GM23338 (cell line): ENCODE data around the gene GPD1L. TPM values are rescaled to one million over a fixed set of nuclear protein-coding genes. Genes with fewer than 3 reads are reported as not detected.
"Not testable (repeated sequence)": the region's sequence is repeated elsewhere in the genome, so short reads cannot be mapped to it uniquely, and the experiment has no call there.

Source experiments
- ATAC-seq: fragments of 200-7000 bp; cut with Tn5 transposase; 3 replicates; pipeline ENCODE4 v1.9.1; 2020
- DNase-seq: peaks from one replicate; pipeline ENCODE4 v3.0.0-alpha.2; 2015; ENCODE audit warnings: low spot score
- H2AFZ ChIP-seq: fragments of 200-600 bp; sonication (generic); 2 replicates; pipeline ENCODE4 v1.8.0; 2016; ENCODE audit warnings: antibody characterized with exemption, mild to moderate bottlenecking, moderate library complexity
- H3F3A ChIP-seq: fragments of 200-600 bp; sonication (generic); replicated peaks from 2 replicates; pipeline ENCODE4 v1.8.0; 2017; ENCODE audit warnings: antibody characterized with exemption, mixed run types, low read depth
- H3K27ac ChIP-seq: fragments of 200-600 bp; sonication (generic); 2 replicates; pipeline ENCODE4 v1.6.1; 2016; ENCODE audit warnings: low read depth
- H3K27me3 ChIP-seq: fragments of 200-600 bp; sonication (generic); 2 replicates; pipeline ENCODE4 v1.8.0; 2016; ENCODE audit warnings: mild to moderate bottlenecking, mixed run types, moderate library complexity; ENCODE audit not compliant: insufficient read depth
- H3K36me3 ChIP-seq: fragments of 200-600 bp; sonication (generic); 2 replicates; pipeline ENCODE4 v1.8.0; 2016; ENCODE audit warnings: mild to moderate bottlenecking; ENCODE audit not compliant: insufficient read depth
- H3K4me1 ChIP-seq: fragments of 200-600 bp; sonication (generic); 2 replicates; pipeline ENCODE4 v1.8.0; 2016; ENCODE audit warnings: mild to moderate bottlenecking, moderate library complexity; ENCODE audit not compliant: insufficient read depth
- H3K4me2 ChIP-seq: fragments of 200-600 bp; sonication (generic); 2 replicates; pipeline ENCODE4 v1.7.1; 2017; ENCODE audit warnings: mixed run types
- H3K4me3 ChIP-seq: fragments of 200-600 bp; sonication (generic); 2 replicates; pipeline ENCODE4 v1.6.1; 2016; ENCODE audit warnings: mixed run types
- H3K79me2 ChIP-seq: fragments of 200-600 bp; sonication (generic); replicated peaks from 2 replicates; pipeline ENCODE4 v1.8.0; 2017; ENCODE audit warnings: mild to moderate bottlenecking; ENCODE audit not compliant: insufficient read depth
- H3K9me2 ChIP-seq: fragments of 200-600 bp; sonication (generic); 2 replicates; pipeline ENCODE4 v1.8.0; 2017; ENCODE audit not compliant: insufficient read depth
- H4K20me1 ChIP-seq: fragments of 200-600 bp; sonication (generic); replicated peaks from 2 replicates; pipeline ENCODE4 v1.8.0; 2017; ENCODE audit warnings: mild to moderate bottlenecking; ENCODE audit not compliant: insufficient read depth
- H3K27ac Mint-ChIP-seq: 2 replicates; pipeline ENCODE4 v1.8.0; 2020; ENCODE audit warnings: inconsistent platforms, mild to moderate bottlenecking, moderate library complexity, mixed read lengths
- H3K27me3 Mint-ChIP-seq: 3 replicates; pipeline ENCODE4 v1.8.0; 2022; ENCODE audit warnings: low read depth, mild to moderate bottlenecking, moderate library complexity, mixed read lengths, inconsistent platforms; ENCODE audit not compliant: insufficient read depth, poor library complexity
- H3K36me3 Mint-ChIP-seq: 3 replicates; pipeline ENCODE4 v1.8.0; 2021; ENCODE audit warnings: low read depth, mild to moderate bottlenecking, inconsistent platforms, moderate library complexity, mixed read lengths
- H3K4me1 Mint-ChIP-seq: 3 replicates; pipeline ENCODE4 v1.8.0; 2020; ENCODE audit warnings: mild to moderate bottlenecking, inconsistent platforms, mixed read lengths
- H3K4me3 Mint-ChIP-seq: 3 replicates; pipeline ENCODE4 v1.8.0; 2021; ENCODE audit warnings: moderate library complexity, mild to moderate bottlenecking, inconsistent platforms, mixed read lengths
- H3K9me3 Mint-ChIP-seq: 3 replicates; pipeline ENCODE4 v1.8.0; 2020; ENCODE audit warnings: moderate library complexity, mild to moderate bottlenecking, inconsistent platforms, mixed read lengths
- CREB1 ChIP-seq: fragments of 250-450 bp; sonication (Bioruptor Pico); IDR thresholded peaks from 2 replicates; pipeline ENCODE4 v1.5.0; 2020; ENCODE audit warnings: low read depth, mild to moderate bottlenecking, moderate library complexity
- CTCF ChIP-seq, 2 experiments: fragments of 200-600 bp in 1 of 2; sonication (generic) in 1 of 2; conservative IDR thresholded peaks; 2 replicates each; pipeline versions ENCODE4 v1.5.1 to v1.6.1; 2016 to 2017; ENCODE audit warnings: antibody characterized with exemption in 2 of 2, low read depth in 2 of 2, mild to moderate bottlenecking in 2 of 2, moderate library complexity in 1 of 2
- ETS1 ChIP-seq: IDR thresholded peaks from 2 replicates; pipeline ENCODE4 v1.6.1; 2016; ENCODE audit warnings: antibody characterized with exemption
- EZH2phosphoT487 ChIP-seq: fragments of 200-600 bp; sonication (generic); IDR thresholded peaks from one replicate; pipeline ENCODE4 v1.8.1; 2018; ENCODE audit warnings: antibody characterized with exemption; ENCODE audit not compliant: unreplicated experiment
- NANOG ChIP-seq: IDR thresholded peaks from 2 replicates; pipeline ENCODE4 v1.6.1; 2016; ENCODE audit warnings: antibody characterized with exemption, borderline replicate concordance
- ZNF462 ChIP-seq: fragments of 250-450 bp; sonication (Bioruptor Pico); IDR thresholded peaks from 2 replicates; pipeline ENCODE4 v1.5.0; 2020; ENCODE audit warnings: mild to moderate bottlenecking, moderate library complexity
- polyA plus RNA-seq: library from polyadenylated mRNA; unstranded; fragments of >200 nt; fragmentation: Nextera tagmentation; extraction: Ambion mirVana; gene quantifications from 2 replicates; pipeline ENCODE4 v1.2.1, GENCODE V29; 2016
- total RNA-seq: library from RNA; depleted of rRNA; stranded (reverse); fragments of >200 nt; shearing (Covaris generic); gene quantifications from 2 replicates; pipeline ENCODE4 v1.2.3, GENCODE V29; 2014

Gene GPD1L
- total and polyA plus RNA-seq, 2 experiments from 2014 or later: 2.0 to 6.4 TPM

GRCh38 chr3:32066686-32067085 is 39.7 kb upstream of the GPD1L start (continued):
- TF ChIP-seq ZNF462 (CRISPR knock-in tag): no peak
- no peak for TF ChIP-seq ETS1
- no peak for TF ChIP-seq EZH2phosphoT487
- no peak for TF ChIP-seq NANOG
- no peak for TF ChIP-seq CTCF (conservative IDR thresholded peaks at IDR 0.05; ENCODE audit: low read depth in 2 of 2)
- TF ChIP-seq CREB1: no peak

- H3K27me3 ChIP-seq, H3K36me3 Mint-ChIP-seq, H4K20me1 ChIP-seq, H2AFZ ChIP-seq, DNase-seq, H3K4me2 ChIP-seq, H3F3A ChIP-seq, H3K4me3 Mint-ChIP-seq, H3K9me2 ChIP-seq, H3K27me3 Mint-ChIP-seq, H3K27ac Mint-ChIP-seq, ATAC-seq, H3K4me3 ChIP-seq, H3K4me1 ChIP-seq, H3K79me2 ChIP-seq, H3K4me1 Mint-ChIP-seq, H3K27ac ChIP-seq, H3K36me3 ChIP-seq, H3K9me3 Mint-ChIP-seq: not testable (repeated sequence)
These were observed 32.2 kb upstream of the GPD1L start for GRCh38 chr3:32074194-32074593.
